Gastroesophageal sphincter (tissue), 4 donors: ENCODE results near the gene SULT4A1. TPM values are rescaled to one million over a fixed set of nuclear protein-coding genes. Genes with fewer than 3 reads are reported as not detected.

ENCODE experiments used
- ATAC-seq: fragments of 150-250 bp; one replicate; pipeline ENCODE4 v1.9.1; 2016; ENCODE audit warnings: mild to moderate bottlenecking, moderate library complexity
- H3K27ac ChIP-seq, 4 donors: fragments of 200-600 bp; sonication (generic) in 3 of 4; 1 replicate in 3 of 4; 2 replicates in 1 of 4; pipeline ENCODE4 v1.5.1; 2016 to 2019
- H3K27me3 ChIP-seq: fragments of 200-600 bp; sonication (generic); one replicate; pipeline ENCODE4 v1.5.1; 2019
- H3K36me3 ChIP-seq, 2 donors: fragments of 200-600 bp; sonication (generic); one replicate each; pipeline ENCODE4 v1.5.1; 2019; ENCODE audit warnings: control low read depth in 1 of 2
- H3K4me1 ChIP-seq, 3 donors: fragments of 200-600 bp; sonication (generic); 1 replicate in 2 of 3; 2 replicates in 1 of 3; pipeline ENCODE4 v1.5.1; 2016 to 2019; ENCODE audit warnings: control low read depth in 2 of 3
- H3K4me3 ChIP-seq, 2 donors: fragments of 200-600 bp; sonication (generic); one replicate each; pipeline ENCODE4 v1.5.1; 2019; ENCODE audit warnings: mild to moderate bottlenecking in 1 of 2, moderate library complexity in 1 of 2
- H3K9me3 ChIP-seq, 3 donors: fragments of 200-600 bp; sonication (generic); one replicate each; pipeline ENCODE4 v1.5.1; 2017 to 2019; ENCODE audit warnings: control low read depth in 2 of 3
- EP300 ChIP-seq: sonication (generic); formaldehyde crosslinking; IDR thresholded peaks from one replicate; pipeline ENCODE4 v1.6.1; 2017; ENCODE audit warnings: antibody characterized with exemption, mild to moderate bottlenecking
- POLR2A ChIP-seq, 2 donors: fragments of 450-650 bp; IDR thresholded peaks; one replicate each; pipeline ENCODE4 v1.6.1; 2017; ENCODE audit warnings: antibody characterized with exemption in 2 of 2, mild to moderate bottlenecking in 2 of 2, moderate library complexity in 1 of 2
- POLR2AphosphoS5 ChIP-seq: sonication (generic); formaldehyde crosslinking; IDR thresholded peaks from one replicate; pipeline ENCODE4 v1.6.1; 2017; ENCODE audit warnings: antibody characterized with exemption
- WGBS, 2 donors: methylation state at CpG; one replicate each; pipeline ENCODE4 v1.1.5; 2018; ENCODE audit warnings: low coverage in 1 of 2; 5-methylcytosine and 5-hydroxymethylcytosine counted together
- total RNA-seq, 4 donors: library from RNA; depleted of rRNA; stranded (reverse); fragments of >200 nt; gene quantifications; one replicate each; pipeline ENCODE4 v1.1.0, GENCODE V29; 2016
- TF ChIP-seq, protein P1 (sequence below), 4 experiments: fragments of 200-600 bp in 2 of 4; fragments of 450-650 bp in 2 of 4; sonication (generic) in 1 of 4; IDR thresholded peaks; one replicate each; pipeline ENCODE4 v1.5.1; 2017 to 2019; ENCODE audit warnings: antibody characterized with exemption in 4 of 4, mild to moderate bottlenecking in 2 of 4, moderate library complexity in 2 of 4

Gene SULT4A1
- total RNA-seq, 4 donors from 2014 or later = 0.16 to 1.7 (median 0.54) TPM; not detected in 1

DNA sequence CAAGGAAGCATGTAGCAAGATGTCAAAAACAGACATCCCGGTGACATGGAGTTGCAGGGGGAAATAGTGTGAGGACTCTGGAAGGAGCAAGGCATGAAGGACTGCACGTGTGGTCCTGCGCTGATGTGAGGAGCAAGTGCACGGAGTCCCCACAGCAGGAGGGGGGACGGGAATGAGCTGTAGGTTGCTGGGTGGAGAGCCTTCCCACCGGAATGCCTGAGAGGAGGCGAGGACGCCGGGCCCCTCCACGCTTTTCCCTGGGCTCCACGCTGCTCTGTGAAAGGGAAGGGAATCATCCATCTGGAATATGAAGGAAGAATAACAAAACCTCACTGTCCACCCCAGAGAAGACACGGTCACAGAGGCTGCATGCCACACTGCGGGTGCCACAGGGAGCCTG is 26.6 kb downstream of the SULT4A1 start:
- TF ChIP-seq POLR2AphosphoS5 (no peak), POLR2A (IDR thresholded peaks at IDR 0.05) (no peak), EP300 (no peak)
- TF ChIP-seq, protein P1, sequence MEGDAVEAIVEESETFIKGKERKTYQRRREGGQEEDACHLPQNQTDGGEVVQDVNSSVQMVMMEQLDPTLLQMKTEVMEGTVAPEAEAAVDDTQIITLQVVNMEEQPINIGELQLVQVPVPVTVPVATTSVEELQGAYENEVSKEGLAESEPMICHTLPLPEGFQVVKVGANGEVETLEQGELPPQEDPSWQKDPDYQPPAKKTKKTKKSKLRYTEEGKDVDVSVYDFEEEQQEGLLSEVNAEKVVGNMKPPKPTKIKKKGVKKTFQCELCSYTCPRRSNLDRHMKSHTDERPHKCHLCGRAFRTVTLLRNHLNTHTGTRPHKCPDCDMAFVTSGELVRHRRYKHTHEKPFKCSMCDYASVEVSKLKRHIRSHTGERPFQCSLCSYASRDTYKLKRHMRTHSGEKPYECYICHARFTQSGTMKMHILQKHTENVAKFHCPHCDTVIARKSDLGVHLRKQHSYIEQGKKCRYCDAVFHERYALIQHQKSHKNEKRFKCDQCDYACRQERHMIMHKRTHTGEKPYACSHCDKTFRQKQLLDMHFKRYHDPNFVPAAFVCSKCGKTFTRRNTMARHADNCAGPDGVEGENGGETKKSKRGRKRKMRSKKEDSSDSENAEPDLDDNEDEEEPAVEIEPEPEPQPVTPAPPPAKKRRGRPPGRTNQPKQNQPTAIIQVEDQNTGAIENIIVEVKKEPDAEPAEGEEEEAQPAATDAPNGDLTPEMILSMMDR (IDR thresholded peaks at IDR 0.05) = no peak
- WGBS, 2 donors = 83 to 87% methylated on average over 9 to 10 of the region's 13 CpGs
- no peaks in the 10 kb centered on the region for H3K9me3 ChIP-seq
- H3K4me3 ChIP-seq = no peak overlapping the region
- peaks cover 48% of the 10 kb centered on the region for H3K27me3 ChIP-seq
- no peak for ATAC-seq
- H3K36me3 ChIP-seq = no peaks in the 10 kb centered on the region
- H3K27ac ChIP-seq = no peak overlapping the region
- H3K4me1 ChIP-seq = no peaks in the 10 kb centered on the region

GRCh38 chr22:43835166-43835565 is 27.1 kb downstream of the SULT4A1 start:
- peaks cover 0 to 5% (median 0%) of the 10 kb centered on the region in 3 donors for H3K4me1 ChIP-seq
- TF ChIP-seq EP300 (no peak), POLR2AphosphoS5 (no peak), POLR2A (IDR thresholded peaks at IDR 0.05) (no peak)
- TF ChIP-seq, protein P1 (IDR thresholded peaks at IDR 0.05) = no peak
- H3K9me3 ChIP-seq = no peaks in the 10 kb centered on the region
- H3K27me3 ChIP-seq = peaks cover 53% of the 10 kb centered on the region
- H3K36me3 ChIP-seq = no peaks in the 10 kb centered on the region
- no peak overlapping the region for H3K27ac ChIP-seq
- H3K4me3 ChIP-seq = no peak overlapping the region
- no peak for ATAC-seq
- WGBS, 2 donors = no CpG with 5 or more reads among the region's 12 CpGs

DNA sequence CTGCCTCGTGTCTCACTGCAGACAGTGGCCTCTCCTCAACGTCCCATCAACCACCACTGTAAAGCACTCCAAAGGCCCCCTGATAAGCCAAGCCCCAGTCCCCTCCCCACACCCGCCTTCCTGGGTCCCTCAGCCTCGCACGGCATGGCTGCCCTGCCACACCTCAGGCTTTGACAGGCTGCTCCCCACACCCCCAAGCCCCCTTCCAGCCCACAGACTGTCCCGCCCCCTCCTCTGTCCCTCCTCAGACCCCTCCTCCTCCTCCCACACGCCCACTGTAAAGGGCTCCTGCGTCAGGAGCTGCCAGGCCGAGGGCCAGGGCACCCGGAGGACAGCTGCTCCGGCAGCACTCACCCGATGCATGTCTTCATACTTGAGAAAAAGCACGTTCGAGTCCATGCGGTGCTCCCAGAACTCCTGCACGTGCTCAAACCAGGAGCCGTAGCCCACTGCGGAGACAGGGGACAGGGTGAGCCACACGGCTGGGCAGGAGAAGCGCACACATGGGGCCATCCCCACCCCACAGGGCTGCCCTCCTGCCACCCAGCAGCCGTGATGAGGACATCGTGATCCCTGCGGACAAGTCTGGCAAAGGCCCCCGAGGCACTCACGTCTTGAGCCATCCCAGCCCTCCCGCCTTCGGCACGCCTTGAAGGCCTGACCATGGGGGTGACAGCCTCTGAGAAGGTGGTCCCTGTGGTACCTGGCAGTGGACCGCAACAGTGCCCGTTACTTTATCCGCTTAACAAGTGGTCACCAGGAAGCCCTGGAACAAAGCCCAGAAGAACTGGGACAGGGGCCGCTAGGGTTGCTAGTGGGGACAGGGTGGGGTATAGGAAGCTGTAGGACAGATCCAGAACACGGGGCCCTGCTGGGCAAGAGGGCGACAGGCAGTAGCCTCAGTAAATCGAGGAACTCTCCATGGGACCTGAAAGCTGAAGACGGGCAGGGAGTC is 28.8 kb downstream of the SULT4A1 start:
- WGBS, 2 donors = 59 to 65% methylated on average over 5 to 14 of the region's 36 CpGs
- Histone ChIP-seq H3K36me3 (no peaks in the 10 kb centered on the region), H3K27ac (no peak overlapping the region), H3K4me1 (peaks cover 0 to 21% (median 8%) of the 10 kb centered on the region in 3 donors), H3K9me3 (no peaks in the 10 kb centered on the region), H3K27me3 (peaks cover 57% of the 10 kb centered on the region), H3K4me3 (no peak overlapping the region)
- TF ChIP-seq POLR2A (IDR thresholded peaks at IDR 0.05) (no peak), POLR2AphosphoS5 (no peak), EP300 (no peak)
- TF ChIP-seq, protein P1 (IDR thresholded peaks at IDR 0.05) = no peak
- ATAC-seq = no peak

DNA sequence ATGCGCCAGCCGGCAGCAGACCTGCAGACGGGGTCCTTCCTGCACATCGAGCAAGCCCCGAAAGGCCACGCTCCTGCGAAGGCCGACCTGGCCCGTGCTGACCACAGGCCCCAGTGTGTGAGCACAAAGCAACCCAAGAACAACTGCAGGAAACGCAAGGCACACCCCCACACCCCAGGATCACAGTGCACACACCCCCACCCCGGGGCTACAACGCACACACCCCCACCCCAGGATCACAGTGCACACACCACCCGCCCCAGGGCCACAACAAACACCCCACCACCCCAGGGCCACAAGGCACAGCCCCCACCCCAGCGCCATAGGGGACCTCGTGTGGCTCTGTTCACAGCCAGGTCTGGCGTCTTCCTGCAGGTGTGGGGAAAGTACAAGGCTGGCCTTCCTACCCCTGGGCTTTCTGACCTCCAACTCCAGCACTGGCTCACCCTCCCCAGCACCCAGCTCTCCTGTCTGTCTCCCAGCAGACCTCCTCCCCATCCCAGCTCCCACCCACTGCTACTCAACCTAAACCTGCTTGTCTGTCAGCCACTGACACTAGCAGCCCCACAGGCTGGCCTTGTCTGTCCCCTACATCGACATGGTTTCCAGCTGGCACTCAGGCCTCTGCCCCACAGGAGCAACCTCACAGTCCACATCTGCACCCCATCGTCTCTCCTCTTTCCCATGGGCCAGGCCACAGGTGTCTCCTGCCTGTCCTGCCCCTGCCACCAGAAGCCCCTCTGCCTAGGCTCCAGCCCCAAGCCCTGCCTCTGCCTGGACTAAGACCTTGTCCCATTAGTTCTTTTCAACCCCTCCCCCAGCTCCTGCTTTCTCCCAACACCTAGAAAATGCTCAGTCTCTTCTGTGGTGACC is 29.7 kb downstream of the SULT4A1 start:
- Histone ChIP-seq H3K27me3 (peaks cover 57% of the 10 kb centered on the region), H3K4me1 (peaks cover 0 to 29% (median 11%) of the 10 kb centered on the region in 3 donors), H3K9me3 (no peaks in the 10 kb centered on the region), H3K4me3 (no peak overlapping the region), H3K36me3 (no peaks in the 10 kb centered on the region), H3K27ac (no peak overlapping the region)
- TF ChIP-seq EP300 = no peak
- TF ChIP-seq, protein P1 (IDR thresholded peaks at IDR 0.05) = no peak
- 67 to 85% methylated on average over 2 to 3 of the region's 18 CpGs for WGBS, 2 donors
- no peak for ATAC-seq
